Cardiac muscle cell (in vitro differentiated cells and primary cell): Measurements from ENCODE around the gene COL18A1. TPM values are rescaled to one million over a fixed set of nuclear protein-coding genes. Genes with fewer than 3 reads are reported as not detected.

ENCODE experiments used
- DNase-seq, 2 donors: peaks; one replicate each; pipeline versions ENCODE4 v3.0.0 to v3.0.0-alpha.2; 2010 to 2017; ENCODE audit warnings: low read depth in 1 of 2, low spot score in 1 of 2
- H3K27ac ChIP-seq: fragments of 200-600 bp; sonication (generic); 2 replicates; pipeline ENCODE4 v1.5.1; 2016
- H3K27me3 ChIP-seq: fragments of 200-600 bp; sonication (generic); 2 replicates; pipeline ENCODE4 v1.6.0; 2016; ENCODE audit warnings: control low read depth
- H3K36me3 ChIP-seq: fragments of 200-600 bp; sonication (generic); 2 replicates; pipeline ENCODE4 v1.5.1; 2016; ENCODE audit warnings: control low read depth
- H3K4me1 ChIP-seq: fragments of 200-600 bp; sonication (generic); 2 replicates; pipeline ENCODE4 v1.8.1; 2017; ENCODE audit warnings: low read depth, mild to moderate bottlenecking, mixed run types
- H3K4me3 ChIP-seq: fragments of 200-600 bp; sonication (generic); 2 replicates; pipeline ENCODE4 v1.5.1; 2016; ENCODE audit warnings: mild to moderate bottlenecking
- H3K9me3 ChIP-seq: fragments of 200-600 bp; sonication (generic); 2 replicates; pipeline ENCODE4 v1.5.1; 2017; ENCODE audit warnings: low read depth, mild to moderate bottlenecking, control low read depth
- polyA plus RNA-seq: library from polyadenylated mRNA; unstranded; fragments of >200 nt; fragmentation: Nextera tagmentation; extraction: Ambion mirVana; gene quantifications from 2 replicates; pipeline ENCODE4 v1.2.1, GENCODE V29; 2016
- total RNA-seq: library from RNA; depleted of rRNA; stranded (reverse); fragments of >200 nt; gene quantifications from 2 replicates; pipeline ENCODE4 v1.2.3, GENCODE V29; 2016
- TF ChIP-seq, protein P1 (sequence below): IDR thresholded peaks from 2 replicates; pipeline ENCODE4 v1.5.1; 2012; ENCODE audit warnings: low read depth, mild to moderate bottlenecking, low read length

The COL18A1 gene
- total and polyA plus RNA-seq, 2 experiments from 2014 or later, result 407 to 1,182 TPM

DNA sequence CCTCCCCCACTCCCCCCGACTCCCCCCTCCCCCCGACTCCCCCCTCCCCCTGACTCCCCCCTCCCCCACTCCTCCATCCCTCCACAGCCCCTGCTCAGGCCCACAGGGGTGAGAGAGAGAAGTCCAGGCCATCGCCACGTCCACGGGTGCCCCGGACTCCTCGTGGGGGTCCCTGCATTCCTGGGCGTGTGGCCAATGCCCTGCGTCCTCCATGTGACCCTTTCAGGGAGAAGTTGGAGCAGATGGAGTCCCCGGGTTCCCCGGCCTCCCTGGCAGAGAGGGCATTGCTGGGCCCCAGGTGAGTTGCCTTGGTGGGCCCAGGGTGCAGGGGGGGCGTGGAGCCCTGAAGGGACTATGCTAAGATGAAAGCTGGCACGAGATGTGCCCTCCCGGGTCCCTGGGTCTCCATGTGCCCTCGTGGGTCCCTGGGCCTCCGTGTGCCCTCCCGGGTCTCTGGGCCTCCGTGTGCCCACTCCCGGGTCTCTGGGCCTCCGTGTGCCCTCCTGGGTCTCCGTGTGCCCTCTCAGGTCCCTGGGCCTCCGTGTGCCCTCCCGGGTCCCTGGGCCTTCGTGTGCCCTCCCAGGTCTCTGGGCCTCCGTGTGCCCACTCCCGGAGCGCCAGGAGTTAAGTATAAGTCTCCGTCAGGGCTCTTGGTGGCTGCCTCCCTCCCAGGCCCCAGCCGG lies 85.2 kb downstream of the COL18A1 start:
- TF ChIP-seq, protein P1, sequence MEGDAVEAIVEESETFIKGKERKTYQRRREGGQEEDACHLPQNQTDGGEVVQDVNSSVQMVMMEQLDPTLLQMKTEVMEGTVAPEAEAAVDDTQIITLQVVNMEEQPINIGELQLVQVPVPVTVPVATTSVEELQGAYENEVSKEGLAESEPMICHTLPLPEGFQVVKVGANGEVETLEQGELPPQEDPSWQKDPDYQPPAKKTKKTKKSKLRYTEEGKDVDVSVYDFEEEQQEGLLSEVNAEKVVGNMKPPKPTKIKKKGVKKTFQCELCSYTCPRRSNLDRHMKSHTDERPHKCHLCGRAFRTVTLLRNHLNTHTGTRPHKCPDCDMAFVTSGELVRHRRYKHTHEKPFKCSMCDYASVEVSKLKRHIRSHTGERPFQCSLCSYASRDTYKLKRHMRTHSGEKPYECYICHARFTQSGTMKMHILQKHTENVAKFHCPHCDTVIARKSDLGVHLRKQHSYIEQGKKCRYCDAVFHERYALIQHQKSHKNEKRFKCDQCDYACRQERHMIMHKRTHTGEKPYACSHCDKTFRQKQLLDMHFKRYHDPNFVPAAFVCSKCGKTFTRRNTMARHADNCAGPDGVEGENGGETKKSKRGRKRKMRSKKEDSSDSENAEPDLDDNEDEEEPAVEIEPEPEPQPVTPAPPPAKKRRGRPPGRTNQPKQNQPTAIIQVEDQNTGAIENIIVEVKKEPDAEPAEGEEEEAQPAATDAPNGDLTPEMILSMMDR, result no peak
- no peaks in the 10 kb centered on the region for H3K4me1 ChIP-seq
- H3K9me3 ChIP-seq, result no peaks in the 10 kb centered on the region
- DNase-seq, result no peak
- no peak overlapping the region for H3K4me3 ChIP-seq
- H3K36me3 ChIP-seq, result peaks cover 20% of the 10 kb centered on the region
- no peaks in the 10 kb centered on the region for H3K27me3 ChIP-seq
- no peak overlapping the region for H3K27ac ChIP-seq

DNA sequence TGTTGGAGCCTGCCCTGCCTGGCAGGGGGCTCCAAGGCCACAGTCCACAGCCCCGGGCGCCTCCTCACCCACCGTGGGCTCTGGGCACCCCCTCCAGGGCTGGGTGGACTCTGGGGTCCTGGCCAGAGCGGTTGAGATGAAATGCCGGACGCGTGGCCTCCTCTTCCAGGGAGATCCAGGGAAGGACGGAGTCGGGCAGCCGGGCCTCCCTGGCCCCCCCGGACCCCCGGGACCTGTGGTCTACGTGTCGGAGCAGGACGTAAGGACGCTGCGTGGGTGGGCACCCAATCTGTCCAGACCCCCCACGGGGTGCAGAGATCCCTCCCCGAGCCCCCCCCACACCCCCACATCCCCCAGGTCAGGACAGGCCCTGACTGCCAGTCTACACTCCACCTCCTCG lies 86.1 kb downstream of the COL18A1 start:
- H3K9me3 ChIP-seq, result no peaks in the 10 kb centered on the region
- no peaks in the 10 kb centered on the region for H3K27me3 ChIP-seq
- TF ChIP-seq, protein P1, result no peak
- no peak overlapping the region for H3K27ac ChIP-seq
- H3K4me3 ChIP-seq, result no peak overlapping the region
- DNase-seq, result no peak
- H3K4me1 ChIP-seq, result no peaks in the 10 kb centered on the region
- peaks cover 25% of the 10 kb centered on the region for H3K36me3 ChIP-seq

DNA sequence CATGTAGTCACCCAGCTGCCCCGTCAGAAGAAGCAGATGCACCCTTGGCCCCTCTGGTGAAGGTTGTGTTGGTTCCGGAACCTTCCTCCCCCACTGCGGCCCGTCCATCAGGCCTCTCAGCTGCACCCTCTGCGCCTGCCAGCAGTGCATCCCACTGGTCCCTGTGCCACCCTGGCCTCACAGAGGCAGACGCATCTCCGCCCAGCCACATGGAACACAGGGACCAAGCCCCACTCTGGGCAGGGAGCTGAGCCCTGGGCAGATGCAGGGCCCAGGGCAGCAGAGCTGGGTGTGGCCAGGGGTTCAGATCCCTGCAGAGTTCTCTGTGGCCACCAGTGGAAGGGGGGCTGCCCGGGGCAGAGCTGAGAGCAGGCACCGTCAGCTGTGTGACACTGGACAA lies 86.7 kb downstream of the COL18A1 start:
- Histone ChIP-seq H3K4me3 (no peak overlapping the region), H3K9me3 (no peaks in the 10 kb centered on the region), H3K4me1 (no peaks in the 10 kb centered on the region), H3K27ac (no peak overlapping the region), H3K36me3 (peaks cover 25% of the 10 kb centered on the region), H3K27me3 (no peaks in the 10 kb centered on the region)
- TF ChIP-seq, protein P1, result no peak
- no peak for DNase-seq

DNA sequence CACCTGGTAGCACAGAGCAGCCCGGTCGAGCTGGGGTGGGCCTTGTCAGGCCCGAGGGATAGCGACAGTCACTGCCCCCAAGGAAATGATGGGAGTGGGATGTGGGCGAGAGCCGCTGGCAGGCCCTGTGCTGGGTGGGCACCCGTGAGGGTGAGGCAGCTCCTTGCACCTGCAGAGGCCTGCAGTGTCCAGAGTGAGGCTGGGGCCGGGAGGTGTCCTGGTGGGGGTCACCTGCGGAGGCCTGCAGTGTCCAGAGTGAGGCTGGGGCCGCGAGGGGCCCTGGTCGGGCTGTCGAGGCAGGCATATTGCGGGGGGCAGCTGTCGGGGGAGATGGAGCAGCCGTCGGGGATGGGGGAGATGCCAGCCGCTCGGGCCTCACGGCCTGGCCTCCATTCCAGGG lies 87.8 kb downstream of the COL18A1 start:
- peaks cover 31% of the 10 kb centered on the region for H3K36me3 ChIP-seq
- TF ChIP-seq, protein P1, result no peak
- H3K4me3 ChIP-seq, result no peak overlapping the region
- DNase-seq, result no peak
- H3K9me3 ChIP-seq, result no peaks in the 10 kb centered on the region
- H3K27ac ChIP-seq, result no peak overlapping the region
- H3K4me1 ChIP-seq, result no peaks in the 10 kb centered on the region
- H3K27me3 ChIP-seq, result no peaks in the 10 kb centered on the region

DNA sequence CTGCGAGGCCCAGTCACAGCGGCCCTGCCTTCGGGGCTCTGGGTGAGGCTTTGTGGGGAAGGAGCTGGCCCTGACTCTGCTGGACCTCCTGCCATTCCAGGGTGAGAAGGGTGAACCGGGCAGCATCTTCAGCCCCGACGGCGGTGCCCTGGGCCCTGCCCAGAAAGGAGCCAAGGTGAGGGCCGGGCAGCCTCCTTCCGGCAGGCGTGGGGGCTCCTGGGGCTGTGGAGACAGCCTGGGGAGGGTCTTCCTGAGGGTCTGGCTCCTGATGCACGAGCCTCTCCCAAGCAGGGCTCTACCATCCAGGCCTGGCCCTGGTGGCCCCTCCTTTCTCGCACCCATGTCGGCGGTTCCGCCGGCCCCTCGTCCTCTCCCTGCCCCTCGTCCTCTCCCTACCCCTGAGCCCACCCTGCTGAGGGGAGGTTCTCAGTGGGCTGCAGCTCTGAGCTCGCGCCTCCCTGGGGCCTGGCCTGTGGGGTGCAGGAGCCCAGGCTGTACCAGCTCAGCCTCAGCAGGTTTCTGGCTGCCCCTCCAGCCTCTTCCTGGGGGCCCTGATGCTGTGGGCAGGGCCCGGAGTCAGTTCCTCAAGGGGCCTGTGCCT lies 88.5 kb downstream of the COL18A1 start:
- Histone ChIP-seq H3K4me1 (no peaks in the 10 kb centered on the region), H3K4me3 (no peak overlapping the region), H3K36me3 (peaks cover 34% of the 10 kb centered on the region), H3K9me3 (no peaks in the 10 kb centered on the region), H3K27ac (no peak overlapping the region), H3K27me3 (no peaks in the 10 kb centered on the region)
- TF ChIP-seq, protein P1, result no peak
- no peak for DNase-seq
